Panc1 (cell line): ENCODE data around the gene AHRR.

Experiments used
- CTCF ChIP-seq: fragments of 450-650 bp; IDR thresholded peaks from 2 replicates; pipeline ENCODE4 v1.5.1; 2017; ENCODE audit warnings: mild to moderate bottlenecking
- POLR2AphosphoS5 ChIP-seq: IDR thresholded peaks from 2 replicates; pipeline ENCODE4 v1.6.1; 2012; ENCODE audit warnings: mild to moderate bottlenecking, low read depth, low read length, moderate library complexity
- SIN3A ChIP-seq: IDR thresholded peaks from 2 replicates; pipeline ENCODE4 v1.6.1; 2012; ENCODE audit warnings: low read depth, mild to moderate bottlenecking, low read length, moderate library complexity, borderline replicate concordance; ENCODE audit not compliant: insufficient read depth

- TF ChIP-seq CTCF (no peak), SIN3A (no peak), POLR2AphosphoS5 (no peak)
These were observed 24.9 kb downstream of the AHRR start for GRCh38 chr5:346229-346935.
